ENCODE measurements around the gene FAM120A. TPM values are rescaled to one million over a fixed set of nuclear protein-coding genes. Genes with fewer than 3 reads are reported as not detected.

FAM120A gene
- total RNA-seq, 4 donors from 2014 or later = 72.3 to 106 (median 76.1) TPM

- DNase-seq (ENCODE audit: low spot score in 2 of 2) = no peak
- TF ChIP-seq POLR2A (IDR thresholded peaks at IDR 0.05) (no peak), EP300 (IDR thresholded peaks at IDR 0.05) (no peak), CTCF (IDR thresholded peaks at IDR 0.05) (no peak)
- Histone ChIP-seq H3K36me3 (no peaks in the 10 kb centered on the region), H3K4me3 (no peak overlapping the region), H3K27me3 (no peaks in the 10 kb centered on the region), H3K27ac (no peak overlapping the region), H3K9me3 (peaks cover 0 to 5% (median 0%) of the 10 kb centered on the region in 4 donors), H3K4me1 (peaks cover 0 to 70% (median 21%) of the 10 kb centered on the region in 4 donors)
- WGBS, 2 donors = 100% methylated on average over 3 to 4 of the region's 4 CpGs
Measured at GRCh38 chr9:93585259-93585658, 133.8 kb downstream of the FAM120A start.

GRCh38 chr9:93585695-93586094, 134.2 kb downstream of the FAM120A start:
- TF ChIP-seq POLR2A (IDR thresholded peaks at IDR 0.05) (no peak), CTCF (IDR thresholded peaks at IDR 0.05) (no peak), EP300 (IDR thresholded peaks at IDR 0.05) (no peak)
- peaks cover 0 to 70% (median 20%) of the 10 kb centered on the region in 4 donors for H3K4me1 ChIP-seq

GRCh38 chr9:93586290-93587057, 135.0 kb downstream of the FAM120A start:
- no peak for DNase-seq (ENCODE audit: low spot score in 2 of 2)
- no peak for TF ChIP-seq EP300 (IDR thresholded peaks at IDR 0.05)
- TF ChIP-seq CTCF (IDR thresholded peaks at IDR 0.05) = no peak
- TF ChIP-seq POLR2A (IDR thresholded peaks at IDR 0.05) = no peak
- WGBS, 2 donors = 84 to 87% methylated on average over 7 to 11 of the region's 13 CpGs
- Histone ChIP-seq H3K9me3 (peaks cover 0 to 5% (median 0%) of the 10 kb centered on the region in 4 donors), H3K36me3 (no peaks in the 10 kb centered on the region), H3K4me1 (peaks cover 0 to 70% (median 22%) of the 10 kb centered on the region in 4 donors), H3K4me3 (no peak overlapping the region), H3K27me3 (no peaks in the 10 kb centered on the region), H3K27ac (no peak overlapping the region)

More at GRCh38 chr9:93585695-93586094, 134.2 kb downstream of the FAM120A start:
- Histone ChIP-seq H3K4me3 (no peak overlapping the region), H3K36me3 (no peaks in the 10 kb centered on the region), H3K27ac (no peak overlapping the region), H3K9me3 (peaks cover 0 to 5% (median 0%) of the 10 kb centered on the region in 4 donors), H3K27me3 (no peaks in the 10 kb centered on the region)
- no peak for DNase-seq (ENCODE audit: low spot score in 2 of 2)
- 98 to 99% methylated on average over 4 of the region's 4 CpGs for whole genome bisulfite sequencing, 2 donors

- TF ChIP-seq POLR2A (IDR thresholded peaks at IDR 0.05) (no peak), EP300 (IDR thresholded peaks at IDR 0.05) (no peak), CTCF (IDR thresholded peaks at IDR 0.05) (no peak)
- Histone ChIP-seq H3K9me3 (peaks cover 0 to 5% (median 0%) of the 10 kb centered on the region in 4 donors), H3K4me3 (no peak overlapping the region), H3K4me1 (peaks cover 0 to 70% (median 25%) of the 10 kb centered on the region in 4 donors), H3K27ac (no peak overlapping the region), H3K27me3 (no peaks in the 10 kb centered on the region), H3K36me3 (no peaks in the 10 kb centered on the region)
- no peak for DNase-seq (ENCODE audit: low spot score in 2 of 2)
- 91 to 93% methylated on average over 7 of the region's 7 CpGs for WGBS, 2 donors
Measured at GRCh38 chr9:93587284-93587650, 135.8 kb downstream of the FAM120A start.

GRCh38 chr9:93587651-93588347, 136.3 kb downstream of the FAM120A start:
- no peak overlapping the region for H3K27ac ChIP-seq
- TF ChIP-seq EP300 (IDR thresholded peaks at IDR 0.05) = no peak
- no peak for TF ChIP-seq CTCF (IDR thresholded peaks at IDR 0.05)
- TF ChIP-seq POLR2A (IDR thresholded peaks at IDR 0.05) = no peak
- no peaks in the 10 kb centered on the region for H3K36me3 ChIP-seq
- 85 to 94% methylated on average over 8 to 11 of the region's 11 CpGs for WGBS, 2 donors
- no peak overlapping the region for H3K4me3 ChIP-seq
- DNase-seq (ENCODE audit: low spot score in 2 of 2) = no peak
- H3K27me3 ChIP-seq = no peaks in the 10 kb centered on the region
- H3K9me3 ChIP-seq = peaks cover 0 to 5% (median 0%) of the 10 kb centered on the region in 4 donors
- peaks cover 0 to 74% (median 29%) of the 10 kb centered on the region in 4 donors for H3K4me1 ChIP-seq
